GM18511 (cell line): ENCODE results near the gene IRX1.

Experiments
- ATAC-seq: cut with Tn5 transposase; IDR thresholded peaks from one replicate; pipeline ENCODE4 v1.9.1; 2021; ENCODE audit warnings: mild to moderate bottlenecking, moderate library complexity; ENCODE audit not compliant: unreplicated experiment

The IRX1 gene

GRCh38 chr5:3650320-3650719, 54.7 kb downstream of the IRX1 start:
- no peak for ATAC-seq

GRCh38 chr5:3650868-3651267, 55.2 kb downstream of the IRX1 start:
- no peak for ATAC-seq
